Suprapubic skin (tissue), 4 donors: Measurements from ENCODE around the gene OS9. TPM values are rescaled to one million over a fixed set of nuclear protein-coding genes. Genes with fewer than 3 reads are reported as not detected.

Experiments used
- DNase-seq, 2 donors: peaks; one replicate each; pipeline ENCODE4 v3.0.0-alpha.2; 2019; ENCODE audit warnings: low spot score in 2 of 2
- H3K27ac ChIP-seq: fragments of 200-600 bp; sonication (generic); one replicate; pipeline ENCODE4 v1.5.1; 2019
- H3K27me3 ChIP-seq: fragments of 200-600 bp; sonication (generic); one replicate; pipeline ENCODE4 v1.5.1; 2019
- H3K36me3 ChIP-seq: fragments of 200-600 bp; sonication (generic); one replicate; pipeline ENCODE4 v1.5.1; 2019
- H3K4me1 ChIP-seq: fragments of 200-600 bp; sonication (generic); one replicate; pipeline ENCODE4 v1.5.1; 2019
- H3K4me3 ChIP-seq: fragments of 200-600 bp; sonication (generic); one replicate; pipeline ENCODE4 v1.5.1; 2019; ENCODE audit warnings: mild to moderate bottlenecking
- H3K9me3 ChIP-seq: fragments of 200-600 bp; sonication (generic); one replicate; pipeline ENCODE4 v1.5.1; 2019
- CTCF ChIP-seq, 2 donors: fragments of 200-600 bp in 1 of 2; fragments of 450-650 bp in 1 of 2; sonication (generic) in 1 of 2; IDR thresholded peaks; one replicate each; pipeline ENCODE4 v1.5.1; 2016 to 2019; ENCODE audit warnings: antibody characterized with exemption in 2 of 2, mild to moderate bottlenecking in 1 of 2, moderate library complexity in 1 of 2
- EP300 ChIP-seq: sonication (generic); formaldehyde crosslinking; IDR thresholded peaks from one replicate; pipeline ENCODE4 v1.6.1; 2017; ENCODE audit warnings: antibody characterized with exemption
- POLR2A ChIP-seq, 2 donors: fragments of 450-650 bp; IDR thresholded peaks; one replicate each; pipeline ENCODE4 v1.6.1; 2017; ENCODE audit warnings: antibody characterized with exemption in 2 of 2, mild to moderate bottlenecking in 2 of 2, moderate library complexity in 2 of 2
- POLR2AphosphoS5 ChIP-seq, 3 donors: sonication (generic); formaldehyde crosslinking; IDR thresholded peaks; one replicate each; pipeline ENCODE4 v1.6.1; 2017; ENCODE audit warnings: antibody characterized with exemption in 3 of 3
- WGBS: methylation state at CpG from one replicate; pipeline ENCODE4 v1.1.5; 2018; 5-methylcytosine and 5-hydroxymethylcytosine counted together
- total RNA-seq, 4 donors: library from RNA; depleted of rRNA; stranded (reverse); fragments of >200 nt; gene quantifications; one replicate each; pipeline ENCODE4 v1.1.0, GENCODE V29; 2016

Gene OS9
- total RNA-seq, 4 donors from 2014 or later, result 165 to 282 (median 236) TPM

GRCh38 chr12:57722716-57723629 lies 29.0 kb downstream of the OS9 start:
- Histone ChIP-seq H3K27ac (no peak overlapping the region), H3K4me1 (peaks cover 25% of the 10 kb centered on the region), H3K4me3 (no peak overlapping the region), H3K27me3 (no peaks in the 10 kb centered on the region), H3K9me3 (no peaks in the 10 kb centered on the region), H3K36me3 (peaks cover 41% of the 10 kb centered on the region)
- 56% methylated on average over 11 of the region's 11 CpGs for WGBS
- no peak for TF ChIP-seq EP300
- TF ChIP-seq POLR2A (IDR thresholded peaks at IDR 0.05), result no peak
- TF ChIP-seq CTCF (IDR thresholded peaks at IDR 0.05), result no peak
- TF ChIP-seq POLR2AphosphoS5 (IDR thresholded peaks at IDR 0.05), result no peak
- DNase-seq, result no peak

GRCh38 chr12:57723630-57723962 lies 29.7 kb downstream of the OS9 start:
- no peak overlapping the region for H3K4me3 ChIP-seq
- no peak for DNase-seq
- TF ChIP-seq CTCF (IDR thresholded peaks at IDR 0.05) (no peak), POLR2A (IDR thresholded peaks at IDR 0.05) (no peak), EP300 (no peak), POLR2AphosphoS5 (IDR thresholded peaks at IDR 0.05) (no peak)
- peaks cover 35% of the 10 kb centered on the region for H3K36me3 ChIP-seq
- WGBS, result 66% methylated on average over 2 of the region's 2 CpGs
- peaks cover 27% of the 10 kb centered on the region for H3K4me1 ChIP-seq
- H3K27ac ChIP-seq, result no peak overlapping the region
- no peaks in the 10 kb centered on the region for H3K27me3 ChIP-seq
- no peaks in the 10 kb centered on the region for H3K9me3 ChIP-seq

- peaks cover 27% of the 10 kb centered on the region for H3K4me1 ChIP-seq
- no peak overlapping the region for H3K4me3 ChIP-seq
- WGBS, result 78% methylated on average over 8 of the region's 12 CpGs
- H3K9me3 ChIP-seq, result no peaks in the 10 kb centered on the region
- no peak overlapping the region for H3K27ac ChIP-seq
- DNase-seq, result no peak
- TF ChIP-seq EP300, result no peak
- no peak for TF ChIP-seq POLR2A (IDR thresholded peaks at IDR 0.05)
- TF ChIP-seq POLR2AphosphoS5 (IDR thresholded peaks at IDR 0.05), result no peak
- TF ChIP-seq CTCF (IDR thresholded peaks at IDR 0.05), result no peak
- peaks cover 29% of the 10 kb centered on the region for H3K36me3 ChIP-seq
- no peaks in the 10 kb centered on the region for H3K27me3 ChIP-seq
Measured at GRCh38 chr12:57724003-57724935, 30.3 kb downstream of the OS9 start.

GRCh38 chr12:57724936-57725740 lies 31.2 kb downstream of the OS9 start:
- peaks cover 20% of the 10 kb centered on the region for H3K36me3 ChIP-seq
- WGBS, result 50% methylated on average over 11 of the region's 11 CpGs
- H3K9me3 ChIP-seq, result no peaks in the 10 kb centered on the region
- TF ChIP-seq POLR2AphosphoS5 (IDR thresholded peaks at IDR 0.05), result no peak
- TF ChIP-seq EP300, result no peak
- TF ChIP-seq POLR2A (IDR thresholded peaks at IDR 0.05), result no peak
- TF ChIP-seq CTCF (IDR thresholded peaks at IDR 0.05), result no peak
- no peaks in the 10 kb centered on the region for H3K27me3 ChIP-seq
- H3K4me1 ChIP-seq, result peaks cover 27% of the 10 kb centered on the region
- no peak for DNase-seq
- H3K27ac ChIP-seq, result no peak overlapping the region
- H3K4me3 ChIP-seq, result peak overlapping the region; percentile 82
